HL-60/S4 treated with phorbol 12-myristate 13-acetate at 8.2 ng/mL for 4 days and 3 days (cell line): ENCODE results near the gene FOSL2.

Source experiments
- in situ Hi-C: fragments of 300-500 bp; cut with MboI; formaldehyde crosslinking; loops from 2 replicates; pipeline ENCODE4 v1.15.0; 2022; ENCODE audit warnings: low sequenced_read_pairs

The FOSL2 gene

GRCh38 chr2:28447086-28447485 lies 54.4 kb downstream of the FOSL2 start:
- in situ Hi-C loops, result no loop called here

GRCh38 chr2:28447943-28448792 lies 55.5 kb downstream of the FOSL2 start:
- in situ Hi-C loops, result no loop called here

- in situ Hi-C loops, result no loop called here
Measured at GRCh38 chr2:28448793-28449100, 56.1 kb downstream of the FOSL2 start.

GRCh38 chr2:28449126-28449487 lies 56.4 kb downstream of the FOSL2 start:
- in situ Hi-C loops, result no loop called here

GRCh38 chr2:28449488-28450395 lies 57.1 kb downstream of the FOSL2 start:
- in situ Hi-C loops, result no loop called here

GRCh38 chr2:28450901-28451565 lies 58.4 kb downstream of the FOSL2 start:
- in situ Hi-C loops, result no loop called here

- in situ Hi-C loops, result no loop called here
Measured at GRCh38 chr2:28451793-28452533, 59.3 kb downstream of the FOSL2 start.

GRCh38 chr2:28452534-28453081 lies 60.0 kb downstream of the FOSL2 start:
- in situ Hi-C loops, result no loop called here

GRCh38 chr2:28453396-28453795 lies 60.7 kb downstream of the FOSL2 start:
- in situ Hi-C loops, result no loop called here

- in situ Hi-C loops, result no loop called here
Measured at GRCh38 chr2:28454016-28454930, 61.6 kb downstream of the FOSL2 start.

GRCh38 chr2:28457237-28457636 lies 64.6 kb downstream of the FOSL2 start:
- in situ Hi-C loops, result no loop called here

GRCh38 chr2:28461056-28461455 lies 68.4 kb downstream of the FOSL2 start:
- in situ Hi-C loops, result no loop called here

- in situ Hi-C loops, result no loop called here
Measured at GRCh38 chr2:28462122-28462521, 69.5 kb downstream of the FOSL2 start.

GRCh38 chr2:28463211-28463816 lies 70.7 kb downstream of the FOSL2 start:
- in situ Hi-C loops, result no loop called here

- in situ Hi-C loops, result no loop called here
Measured at GRCh38 chr2:28463893-28464292, 71.2 kb downstream of the FOSL2 start.

GRCh38 chr2:28465148-28465885 lies 72.7 kb downstream of the FOSL2 start:
- in situ Hi-C loops, result no loop called here
